AG04449 (cell line): ENCODE measurements around the gene CFAP52.

Experiments used
- CTCF ChIA-PET: fragments of 350-600 bp; formaldehyde crosslinking; extraction: SDS; loops from one replicate; lab custom pipeline; 2021; ENCODE audit warnings: antibody characterized with exemption; lab: Yijun Ruan, JAX
- POLR2A ChIA-PET: fragments of 400-600, 350-600 bp; formaldehyde crosslinking; extraction: SDS; loops from one replicate; lab custom pipeline; 2020; ENCODE audit warnings: antibody characterized with exemption, inconsistent platforms; lab: Yijun Ruan, JAX
- DNase-seq: peaks from one replicate; pipeline ENCODE4 v3.0.0-alpha.2; 2010; ENCODE audit warnings: low read depth, low spot score
- H3K4me3 ChIP-seq: 2 replicates; pipeline ENCODE4 v1.5.1; 2011; ENCODE audit warnings: low read depth, mild to moderate bottlenecking, control low read depth, low read length
- CTCF ChIP-seq: IDR thresholded peaks from one replicate; pipeline ENCODE4 v1.5.1; 2011; ENCODE audit warnings: mild to moderate bottlenecking, moderate library complexity, low read length, control low read depth, inconsistent platforms; ENCODE audit not compliant: insufficient read depth; ENCODE audit errors: missing control alignments

Gene CFAP52

GRCh38 chr17:9676820-9677310 is 100.4 kb downstream of the CFAP52 start:
- DNase-seq = no peak
- no peak for TF ChIP-seq CTCF
- ChIA-PET CTCF (interaction anchor here (1.5 kb wide), 1 partner anchor 100 kb away, joined by 3 read pairs; no protein-coding TSS in a partner anchor), POLR2A (no interaction called here)
- H3K4me3 ChIP-seq = no peak overlapping the region

GRCh38 chr17:9677411-9677810 is 101.0 kb downstream of the CFAP52 start:
- ChIA-PET CTCF (interaction anchor here (1.5 kb wide), 1 partner anchor 100 kb away, joined by 3 read pairs; no protein-coding TSS in a partner anchor), POLR2A (no interaction called here)
- DNase-seq = no peak
- no peak overlapping the region for H3K4me3 ChIP-seq
- no peak for TF ChIP-seq CTCF

- ChIA-PET POLR2A (no interaction called here), CTCF (interaction anchor here (1.5 kb wide), 1 partner anchor 101 kb away, joined by 3 read pairs; no protein-coding TSS in a partner anchor)
- no peak overlapping the region for H3K4me3 ChIP-seq
- no peak for TF ChIP-seq CTCF
- no peak for DNase-seq
These were observed 101.5 kb downstream of the CFAP52 start for GRCh38 chr17:9677896-9678295.

- no peak overlapping the region for H3K4me3 ChIP-seq
- no peak for DNase-seq
- ChIA-PET CTCF (interaction anchor here (0.6 kb wide), 1 partner anchor 57 kb away, joined by 6 read pairs; no protein-coding TSS in a partner anchor), POLR2A (no interaction called here)
- no peak for TF ChIP-seq CTCF
These were observed 108.6 kb downstream of the CFAP52 start for GRCh38 chr17:9684955-9685621.
